CD4-positive, alpha-beta T cell treated with Interleukin-2 at 100 ng/mL for 4 hours (primary cell): ENCODE results near the gene CD86.
A peak's percentile ranks its signal among the peaks of the same experiment; 100 is the strongest.

Experiments used
- DNase-seq: peaks from one replicate; pipeline ENCODE4 v3.0.0-alpha.2; 2020; ENCODE audit warnings: low spot score

The CD86 gene

GRCh38 chr3:122092460-122093165 lies 37.5 kb downstream of the CD86 start:
- DNase-seq = peak; percentile 44

GRCh38 chr3:122094125-122094524 lies 39.0 kb downstream of the CD86 start:
- DNase-seq = no peak

GRCh38 chr3:122094693-122095092 lies 39.5 kb downstream of the CD86 start:
- DNase-seq = no peak

GRCh38 chr3:122097141-122097540 lies 42.0 kb downstream of the CD86 start:
- no peak for DNase-seq

- no peak for DNase-seq
Measured at GRCh38 chr3:122098611-122099010, 43.4 kb downstream of the CD86 start.

GRCh38 chr3:122099255-122099654 lies 44.1 kb downstream of the CD86 start:
- DNase-seq = no peak

GRCh38 chr3:122100083-122100482 lies 44.9 kb downstream of the CD86 start:
- DNase-seq = no peak

GRCh38 chr3:122100591-122101463 lies 45.7 kb downstream of the CD86 start:
- peak; percentile 38 for DNase-seq

- peak; percentile 68 for DNase-seq
Measured at GRCh38 chr3:122101646-122102045, 46.5 kb downstream of the CD86 start.

- no peak for DNase-seq
Measured at GRCh38 chr3:122102191-122102935, 47.2 kb downstream of the CD86 start.

GRCh38 chr3:122103821-122104514 lies 48.8 kb downstream of the CD86 start:
- no peak for DNase-seq

- DNase-seq = no peak
Measured at GRCh38 chr3:122104515-122105194, 49.5 kb downstream of the CD86 start.

GRCh38 chr3:122105626-122106025 lies 50.5 kb downstream of the CD86 start:
- no peak for DNase-seq

- no peak for DNase-seq
Measured at GRCh38 chr3:122107171-122107570, 52.0 kb downstream of the CD86 start.

- DNase-seq = no peak
Measured at GRCh38 chr3:122111974-122112373, 56.8 kb downstream of the CD86 start.

- DNase-seq = no peak
Measured at GRCh38 chr3:122112754-122113153, 57.6 kb downstream of the CD86 start.

- DNase-seq = no peak
Measured at GRCh38 chr3:122123850-122124249, 68.7 kb downstream of the CD86 start.

- no peak for DNase-seq
Measured at GRCh38 chr3:122132949-122133540, 77.9 kb downstream of the CD86 start.

- peak; percentile 7 for DNase-seq
Measured at GRCh38 chr3:122146466-122146865, 91.3 kb downstream of the CD86 start.

GRCh38 chr3:122148941-122149627 lies 93.9 kb downstream of the CD86 start:
- no peak for DNase-seq
